Measurements from ENCODE around the gene NRXN3.

Gene NRXN3

DNA sequence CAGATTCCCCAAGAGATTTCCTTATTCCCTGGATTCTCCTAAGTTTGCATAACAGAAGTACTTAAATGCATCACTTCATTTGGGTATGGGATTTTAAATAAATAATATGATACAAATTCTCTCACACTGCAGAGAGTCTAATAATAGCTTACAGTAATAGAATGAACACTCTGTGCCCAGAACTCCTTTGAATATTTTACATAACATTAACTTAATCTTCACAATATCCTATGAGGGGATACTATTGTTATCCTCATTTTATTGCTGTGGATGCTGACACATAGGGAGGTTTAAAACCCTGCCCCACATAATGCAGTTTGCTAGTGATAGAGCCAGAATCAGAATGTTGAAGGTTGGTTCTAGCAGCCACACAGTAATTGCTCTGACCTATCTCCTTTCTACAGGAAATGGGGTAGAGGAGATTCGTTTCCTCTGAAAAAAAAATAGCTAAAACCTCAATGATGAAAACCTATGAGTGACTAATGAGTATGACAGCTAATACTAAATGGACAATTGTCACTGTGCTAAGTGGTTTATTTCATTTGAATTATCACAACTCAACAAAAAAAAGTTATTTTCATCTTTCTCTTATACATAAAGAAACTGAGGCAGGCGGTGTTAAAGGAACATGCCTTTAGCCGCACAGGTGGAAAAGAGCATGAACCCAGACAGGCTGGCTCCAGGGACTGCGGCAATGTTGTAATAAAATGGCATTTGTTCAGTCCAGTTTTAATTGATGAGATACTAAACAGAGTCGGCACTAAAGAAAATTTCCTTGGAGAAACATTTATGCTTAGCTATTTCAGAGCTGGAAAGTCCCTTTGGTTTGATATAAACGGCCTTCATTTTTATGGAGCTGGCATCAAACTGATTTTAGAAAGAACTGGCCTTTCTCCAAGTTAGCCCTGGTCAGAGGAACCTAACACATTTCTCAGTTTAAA, 880.9 kb downstream of the NRXN3 start:
- no peak for DNase-seq (ENCODE audit: low spot score)
- TF ChIP-seq, protein P1, sequence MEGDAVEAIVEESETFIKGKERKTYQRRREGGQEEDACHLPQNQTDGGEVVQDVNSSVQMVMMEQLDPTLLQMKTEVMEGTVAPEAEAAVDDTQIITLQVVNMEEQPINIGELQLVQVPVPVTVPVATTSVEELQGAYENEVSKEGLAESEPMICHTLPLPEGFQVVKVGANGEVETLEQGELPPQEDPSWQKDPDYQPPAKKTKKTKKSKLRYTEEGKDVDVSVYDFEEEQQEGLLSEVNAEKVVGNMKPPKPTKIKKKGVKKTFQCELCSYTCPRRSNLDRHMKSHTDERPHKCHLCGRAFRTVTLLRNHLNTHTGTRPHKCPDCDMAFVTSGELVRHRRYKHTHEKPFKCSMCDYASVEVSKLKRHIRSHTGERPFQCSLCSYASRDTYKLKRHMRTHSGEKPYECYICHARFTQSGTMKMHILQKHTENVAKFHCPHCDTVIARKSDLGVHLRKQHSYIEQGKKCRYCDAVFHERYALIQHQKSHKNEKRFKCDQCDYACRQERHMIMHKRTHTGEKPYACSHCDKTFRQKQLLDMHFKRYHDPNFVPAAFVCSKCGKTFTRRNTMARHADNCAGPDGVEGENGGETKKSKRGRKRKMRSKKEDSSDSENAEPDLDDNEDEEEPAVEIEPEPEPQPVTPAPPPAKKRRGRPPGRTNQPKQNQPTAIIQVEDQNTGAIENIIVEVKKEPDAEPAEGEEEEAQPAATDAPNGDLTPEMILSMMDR (IDR thresholded peaks at IDR 0.05; ENCODE audit: extremely low read depth, missing control alignments): no peak

DNA sequence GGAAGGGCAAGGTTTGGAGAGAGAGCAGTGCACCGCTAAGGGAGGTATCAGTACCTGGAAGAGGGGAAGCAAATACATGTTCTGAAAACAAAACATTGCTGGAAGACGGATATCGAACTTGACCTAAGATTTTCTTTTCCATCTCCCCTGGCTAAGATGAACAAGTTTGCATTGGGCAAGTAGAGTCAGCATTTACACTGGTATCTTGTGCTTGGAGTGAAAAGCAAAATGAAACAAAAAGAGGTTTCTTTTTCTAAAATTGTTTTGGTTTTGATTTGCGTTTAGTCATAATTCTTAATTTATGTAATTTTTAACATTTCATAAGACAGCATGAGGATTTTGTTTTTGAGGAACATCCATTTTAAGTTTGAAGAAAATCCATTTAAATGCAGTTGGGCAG, 881.6 kb downstream of the NRXN3 start:
- no peak for DNase-seq (ENCODE audit: low spot score)
- TF ChIP-seq, protein P1 (IDR thresholded peaks at IDR 0.05; ENCODE audit: extremely low read depth, missing control alignments): no peak

DNA sequence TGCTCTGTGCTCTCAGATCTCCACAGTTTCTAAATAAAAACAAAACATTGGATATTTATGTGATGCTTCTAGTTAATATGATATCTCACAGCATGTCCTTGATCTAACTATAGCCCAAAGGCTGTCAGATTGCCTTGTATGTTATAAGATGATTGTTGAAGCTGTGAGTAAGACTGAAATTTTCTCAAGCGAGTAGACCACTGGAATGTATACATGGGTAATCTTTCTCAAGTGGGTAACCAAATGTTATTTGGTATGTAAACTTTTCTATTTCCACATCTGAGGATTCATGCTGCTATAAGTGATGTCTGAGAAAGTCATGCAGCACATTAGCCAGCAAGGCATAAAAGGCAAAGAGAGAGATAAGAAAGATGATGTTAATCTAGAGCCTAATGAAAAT, 886.7 kb downstream of the NRXN3 start:
- TF ChIP-seq, protein P1 (IDR thresholded peaks at IDR 0.05; ENCODE audit: extremely low read depth, missing control alignments): no peak
- DNase-seq (ENCODE audit: low spot score): no peak

DNA sequence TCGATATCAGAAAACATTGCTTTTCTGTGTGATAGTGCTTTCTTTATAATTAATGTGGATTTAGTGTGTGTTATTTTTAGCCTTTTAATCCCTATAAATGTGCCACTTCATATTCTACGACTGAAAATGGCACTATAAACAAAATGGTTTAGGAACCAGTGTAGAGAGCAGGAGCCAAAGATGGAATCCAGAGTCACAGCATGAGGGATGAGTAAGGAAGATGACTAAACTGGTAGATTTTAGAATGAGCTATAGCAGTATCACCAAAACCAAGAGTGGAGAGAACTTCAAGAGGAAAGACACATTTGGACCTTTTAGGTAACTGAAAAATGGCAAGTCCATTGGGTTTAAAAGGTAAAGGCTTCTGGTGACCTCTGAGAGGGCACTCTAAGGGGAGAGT, 887.2 kb downstream of the NRXN3 start:
- DNase-seq (ENCODE audit: low spot score): no peak
- TF ChIP-seq, protein P1 (IDR thresholded peaks at IDR 0.05; ENCODE audit: extremely low read depth, missing control alignments): no peak

DNA sequence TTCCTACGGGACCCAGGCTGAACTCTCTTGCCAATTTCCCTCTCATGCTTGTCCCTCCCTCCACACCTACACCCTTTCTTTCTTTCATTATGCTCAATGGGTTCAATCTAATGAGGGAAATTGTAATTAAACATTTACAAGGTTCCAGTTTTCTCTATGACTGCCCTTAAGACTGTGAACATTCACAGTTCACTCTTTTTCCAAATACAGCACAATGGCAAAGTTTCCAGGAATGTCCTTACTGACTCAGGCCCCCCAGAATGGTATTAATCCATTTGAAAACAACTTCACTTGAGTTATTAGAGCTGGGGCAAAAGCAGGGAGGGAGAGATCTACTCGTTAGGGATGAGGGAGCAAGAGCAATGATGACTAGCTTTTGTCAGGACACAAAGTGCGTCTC, 892.1 kb downstream of the NRXN3 start:
- TF ChIP-seq, protein P1 (IDR thresholded peaks at IDR 0.05; ENCODE audit: extremely low read depth, missing control alignments): no peak
- DNase-seq (ENCODE audit: low spot score): no peak

DNA sequence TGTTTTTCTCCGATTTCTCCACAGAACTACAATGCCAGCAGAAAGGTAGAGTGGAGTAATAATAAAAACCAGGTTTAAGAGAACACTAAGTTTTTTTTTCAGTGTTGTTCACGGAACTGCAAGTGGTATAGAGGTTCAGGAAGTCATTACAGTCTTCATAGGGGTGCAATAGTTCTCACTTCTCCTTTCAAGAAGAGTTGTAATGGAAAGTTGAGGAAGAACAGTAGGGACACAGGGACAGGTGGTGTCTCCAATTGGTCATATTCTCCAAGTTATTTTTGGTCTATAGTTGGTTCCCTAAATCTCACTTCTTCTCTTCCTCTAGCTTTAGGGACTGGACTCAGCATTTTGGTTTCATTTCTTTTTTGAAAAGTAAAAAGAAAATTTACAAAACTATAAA, 894.0 kb downstream of the NRXN3 start:
- TF ChIP-seq, protein P1 (IDR thresholded peaks at IDR 0.05; ENCODE audit: extremely low read depth, missing control alignments): no peak
- DNase-seq (ENCODE audit: low spot score): no peak

DNA sequence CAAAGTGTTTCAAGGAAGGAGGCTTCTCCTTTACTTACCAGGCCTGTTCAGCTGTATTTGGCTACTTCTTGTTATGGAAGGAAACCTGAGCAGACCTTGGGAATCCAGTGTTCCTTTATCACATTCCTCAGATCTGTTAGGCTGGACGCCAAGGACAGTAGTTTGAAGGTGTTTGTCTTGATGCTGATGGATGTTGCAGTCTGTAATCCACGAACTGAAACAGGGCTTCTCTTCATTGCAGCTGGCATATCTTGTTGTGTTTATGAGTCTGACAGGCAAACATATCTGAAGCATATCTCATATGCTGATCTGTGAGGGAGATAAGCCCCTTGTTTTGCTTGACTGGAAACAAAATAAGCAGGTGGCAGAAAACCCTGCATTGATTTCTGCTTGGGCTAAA, 904.3 kb downstream of the NRXN3 start:
- DNase-seq (ENCODE audit: low spot score): no peak

More for the DNA sequence above, 904.3 kb downstream of the NRXN3 start:
- TF ChIP-seq, protein P1 (IDR thresholded peaks at IDR 0.05; ENCODE audit: extremely low read depth, missing control alignments): no peak

All from GM20000 (cell line).